Mucosa of stomach (tissue), 1 donor: ENCODE results near the gene LMO2.
"Not testable (repeated sequence)": the region's sequence is repeated elsewhere in the genome, so short reads cannot be mapped to it uniquely, and the experiment has no call there.

ENCODE experiments used
- H3K27me3 ChIP-seq: one replicate; pipeline ENCODE4 v1.7.0; 2013; ENCODE audit warnings: mild to moderate bottlenecking, low read length; ENCODE audit not compliant: control insufficient read depth, insufficient read depth
- H3K36me3 ChIP-seq: one replicate; pipeline ENCODE4 v1.7.0; 2013; ENCODE audit warnings: low read length; ENCODE audit not compliant: control insufficient read depth, insufficient read depth
- H3K4me1 ChIP-seq: one replicate; pipeline ENCODE4 v1.7.0; 2013; ENCODE audit warnings: mild to moderate bottlenecking, low read length; ENCODE audit not compliant: control insufficient read depth, insufficient read depth
- H3K4me3 ChIP-seq: one replicate; pipeline ENCODE4 v1.7.0; 2013; ENCODE audit warnings: low read length
- H3K9ac ChIP-seq: one replicate; pipeline ENCODE4 v1.7.0; 2013; ENCODE audit warnings: mild to moderate bottlenecking, low read length, moderate library complexity
- H3K9me3 ChIP-seq: one replicate; pipeline ENCODE4 v1.7.0; 2013; ENCODE audit warnings: mild to moderate bottlenecking, low read length, moderate library complexity; ENCODE audit not compliant: control insufficient read depth
- donor health status: Pancreatic carcinoma.

The LMO2 gene

DNA sequence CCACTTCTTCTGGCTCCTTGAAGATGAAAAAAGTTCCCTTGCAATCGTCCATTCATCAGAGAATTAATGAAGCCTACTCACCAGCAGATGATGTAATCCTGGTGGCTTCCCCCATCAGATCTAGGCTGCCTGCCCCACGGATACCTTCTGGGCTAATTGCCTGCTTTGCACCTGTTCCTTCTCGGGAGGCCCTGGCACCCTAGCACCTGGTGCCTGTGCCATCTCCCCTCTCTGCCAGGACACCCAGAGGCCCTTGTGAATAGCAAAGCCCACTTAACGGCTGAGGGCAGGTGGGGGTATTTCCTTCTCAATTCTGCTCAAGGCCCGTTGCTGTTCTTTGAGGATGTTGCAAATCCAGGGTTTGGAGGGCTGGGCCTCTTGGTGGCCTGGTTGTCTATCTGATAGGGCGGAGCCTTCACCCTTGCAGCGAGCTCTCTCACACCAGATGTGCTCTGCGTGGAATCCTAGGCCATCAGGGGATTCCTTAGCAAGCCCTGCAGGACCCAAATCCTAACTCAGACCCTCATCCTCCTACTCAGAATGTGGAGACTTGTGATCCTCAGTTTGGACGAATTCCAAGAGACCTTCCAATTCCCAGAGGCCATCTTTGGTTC, at the start of gene LMO2:
Gene LMO2, minus strand, starts transcription at position 363 of the 614 bp plus-strand sequence. CDS start 22,360 bp downstream, outside the sequence.
- Histone ChIP-seq H3K36me3 (no peaks in the 10 kb centered on the region), H3K4me3 (no peak within 1 kb of the TSS), H3K4me1 (no peaks in the 10 kb centered on the region), H3K27me3 (no peaks in the 10 kb centered on the region), H3K9ac (no peak within 1 kb of the TSS), H3K9me3 (no peaks in the 10 kb centered on the region)

DNA sequence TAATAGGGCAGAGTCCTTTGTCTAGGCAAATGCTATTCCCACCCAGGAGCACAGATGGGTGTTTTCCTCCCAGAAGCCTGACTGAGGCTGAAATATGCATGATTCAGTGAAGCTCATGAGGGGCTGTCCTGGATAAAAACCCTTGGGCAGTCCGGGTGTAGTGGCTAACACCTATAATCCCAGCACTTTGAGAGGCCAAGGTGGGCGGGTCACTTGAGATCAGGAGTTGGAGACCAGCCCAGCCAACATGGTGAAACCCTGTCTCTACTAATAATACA, 48.6 kb upstream of the LMO2 start:
- Histone ChIP-seq H3K27me3 (no peaks in the 10 kb centered on the region), H3K4me3 (no peak overlapping the region), H3K9me3 (no peaks in the 10 kb centered on the region), H3K4me1 (no peaks in the 10 kb centered on the region), H3K36me3 (no peaks in the 10 kb centered on the region), H3K9ac (no peak overlapping the region)

DNA sequence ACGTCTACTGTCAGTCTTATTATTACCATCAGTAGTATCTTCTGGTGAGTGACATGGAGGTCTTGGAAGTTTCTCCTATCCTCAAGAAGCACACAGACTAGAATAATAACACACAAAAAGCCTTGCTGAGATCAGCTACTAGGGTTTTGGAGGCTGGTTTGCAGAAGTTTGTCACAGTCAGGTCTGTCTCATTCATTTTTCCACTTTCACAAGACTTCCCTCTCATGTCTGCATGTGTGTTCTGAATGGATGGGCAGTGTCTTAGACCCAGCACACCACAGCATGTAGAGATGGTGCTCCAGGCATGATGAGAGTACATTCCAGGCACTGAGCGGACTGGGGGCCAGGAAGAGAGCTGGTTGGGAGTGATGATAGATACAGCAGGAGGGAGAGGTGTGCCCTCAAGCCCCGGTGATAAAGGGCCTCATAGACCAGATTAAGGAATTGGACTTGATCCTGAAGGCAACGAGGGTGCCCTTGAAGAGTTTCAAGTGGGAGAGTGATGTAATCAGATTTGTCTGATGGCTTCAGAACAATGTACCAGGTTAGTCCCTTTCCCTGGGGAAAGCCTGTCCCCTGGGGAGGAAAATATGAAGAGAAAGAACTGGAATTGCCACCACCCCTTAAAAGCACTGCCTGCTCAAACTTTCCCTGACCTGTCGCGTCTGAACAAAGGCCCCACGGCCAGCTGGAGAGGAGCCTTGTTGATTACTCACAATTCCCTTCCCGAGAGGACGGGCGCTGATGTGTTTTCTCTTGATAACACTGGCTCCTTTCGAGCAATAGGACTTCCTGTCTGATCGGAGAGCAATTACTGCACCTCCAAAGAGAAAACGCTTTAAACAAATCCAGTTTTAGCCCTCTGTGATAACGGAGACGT, 45.1 kb upstream of the LMO2 start:
- no peaks in the 10 kb centered on the region for H3K27me3 ChIP-seq
- H3K9ac ChIP-seq: no peak overlapping the region
- H3K4me1 ChIP-seq: no peaks in the 10 kb centered on the region
- no peaks in the 10 kb centered on the region for H3K9me3 ChIP-seq
- no peaks in the 10 kb centered on the region for H3K36me3 ChIP-seq
- H3K4me3 ChIP-seq: no peak overlapping the region

DNA sequence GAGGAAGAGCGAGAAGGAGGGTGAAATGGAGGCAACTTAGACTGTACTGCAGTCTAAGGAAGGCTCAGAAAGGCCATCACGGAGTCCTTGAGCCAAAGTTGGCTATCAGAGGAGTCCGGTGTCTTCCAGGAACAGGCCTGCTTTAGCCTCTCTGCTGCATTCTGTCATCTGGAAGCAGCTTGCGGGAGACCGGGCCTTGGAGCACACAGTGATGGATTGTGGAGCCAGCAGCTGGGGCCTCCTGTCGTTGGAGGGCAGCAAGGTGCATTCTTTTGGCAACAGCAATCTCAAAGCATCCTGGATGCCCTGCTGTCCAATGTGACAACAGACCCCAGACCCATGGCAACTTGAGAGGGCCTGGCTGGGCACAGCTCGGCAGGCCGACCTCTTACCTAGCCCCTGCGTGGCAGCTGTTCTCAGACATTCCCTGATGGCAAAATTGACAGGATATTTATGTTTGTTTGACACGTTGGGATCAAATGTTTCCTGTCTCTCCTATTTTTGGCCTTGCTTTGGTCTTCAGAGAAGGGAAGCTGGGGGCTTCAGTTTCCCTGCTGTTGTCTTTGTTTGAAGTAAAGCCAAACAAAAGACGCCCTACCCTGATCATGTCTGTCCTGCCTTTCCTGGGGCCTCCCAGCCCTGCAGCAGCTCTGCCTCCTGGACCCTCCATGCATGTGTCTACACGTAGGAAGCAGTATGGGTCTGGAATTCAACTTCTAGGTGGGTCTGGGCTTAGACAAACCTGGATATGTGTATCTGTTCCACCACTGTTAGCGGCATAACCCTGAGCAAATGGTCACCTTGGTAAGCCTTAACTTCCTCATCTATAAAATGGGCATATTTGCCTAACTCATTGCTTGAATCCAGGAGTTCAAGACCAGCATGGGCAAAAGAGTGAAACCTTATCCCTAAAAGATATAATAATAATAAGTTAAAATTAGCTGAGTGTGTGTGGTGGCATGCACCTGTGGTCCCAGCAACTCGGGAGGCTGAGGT, 43.9 kb upstream of the LMO2 start:
- no peaks in the 10 kb centered on the region for H3K9me3 ChIP-seq
- H3K27me3 ChIP-seq: no peaks in the 10 kb centered on the region
- H3K4me3 ChIP-seq: no peak overlapping the region
- H3K9ac ChIP-seq: no peak overlapping the region
- no peaks in the 10 kb centered on the region for H3K4me1 ChIP-seq
- H3K36me3 ChIP-seq: no peaks in the 10 kb centered on the region

DNA sequence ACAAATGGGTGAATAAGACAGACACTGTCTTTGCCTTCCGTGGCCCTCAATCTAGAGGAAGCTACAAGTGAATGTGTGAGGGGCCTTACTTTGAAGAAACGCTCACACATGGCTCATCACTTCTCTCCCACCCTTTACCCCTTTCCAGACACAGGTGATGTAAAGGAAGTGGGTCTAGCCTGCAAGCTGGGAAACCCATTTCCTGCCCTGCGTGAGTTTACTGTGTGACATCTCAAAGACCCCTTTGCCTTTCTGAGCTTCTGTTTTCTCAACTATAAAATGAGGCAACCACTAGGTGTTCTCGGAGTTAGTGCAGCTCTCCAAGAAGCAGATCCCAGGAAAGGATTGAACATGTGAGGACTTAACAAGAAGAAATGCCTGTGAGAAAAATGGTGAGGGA, 43.1 kb upstream of the LMO2 start:
- no peaks in the 10 kb centered on the region for H3K4me1 ChIP-seq
- H3K27me3 ChIP-seq: no peaks in the 10 kb centered on the region
- H3K4me3 ChIP-seq: no peak overlapping the region
- H3K36me3 ChIP-seq: no peaks in the 10 kb centered on the region
- no peak overlapping the region for H3K9ac ChIP-seq
- no peaks in the 10 kb centered on the region for H3K9me3 ChIP-seq

DNA sequence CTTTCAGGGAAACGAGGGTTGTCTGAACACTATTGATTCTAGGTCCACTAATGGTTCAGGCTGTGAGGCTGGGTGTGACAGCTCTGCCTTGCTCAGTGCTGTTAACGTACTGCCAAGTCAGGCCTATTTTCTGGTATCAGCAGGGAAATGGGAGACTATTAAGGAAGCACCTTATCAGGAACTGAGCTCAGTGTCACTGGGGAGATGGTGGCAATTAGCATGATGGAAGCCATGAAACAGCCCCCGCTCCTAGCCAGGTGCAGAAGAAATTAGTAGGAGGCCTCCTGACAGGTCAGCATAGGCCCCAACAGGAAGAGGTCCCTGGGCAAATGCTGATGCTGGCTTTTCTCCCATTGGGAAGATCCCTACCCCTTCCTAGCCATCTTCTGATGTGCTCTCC, 42.6 kb upstream of the LMO2 start:
- H3K4me1 ChIP-seq: no peaks in the 10 kb centered on the region

DNA sequence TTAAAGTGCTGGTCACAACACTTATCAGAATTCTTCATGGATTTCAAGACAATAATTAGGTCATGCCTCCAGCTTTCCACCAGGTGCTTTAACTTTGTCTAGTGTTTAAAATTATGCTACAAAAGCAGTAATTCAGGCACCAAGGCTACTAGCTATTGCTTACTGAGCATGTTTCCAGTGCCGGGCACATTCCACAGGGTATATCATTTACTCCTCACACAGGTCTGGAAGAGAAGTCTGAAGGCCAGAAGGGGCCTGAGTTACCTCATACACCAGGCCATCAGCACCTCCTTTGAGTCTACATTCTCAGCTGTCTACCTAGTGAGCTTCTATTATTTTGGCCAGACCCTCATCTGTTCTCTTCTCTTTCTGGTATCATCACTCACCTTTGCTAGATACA, 41.7 kb upstream of the LMO2 start:
- Histone ChIP-seq H3K9me3 (no peaks in the 10 kb centered on the region), H3K36me3 (no peaks in the 10 kb centered on the region), H3K4me3 (no peak overlapping the region), H3K4me1 (no peaks in the 10 kb centered on the region), H3K9ac (no peak overlapping the region), H3K27me3 (no peaks in the 10 kb centered on the region)

More for the DNA sequence above, 42.6 kb upstream of the LMO2 start:
- no peaks in the 10 kb centered on the region for H3K9me3 ChIP-seq
- no peak overlapping the region for H3K4me3 ChIP-seq
- H3K36me3 ChIP-seq: no peaks in the 10 kb centered on the region
- H3K9ac ChIP-seq: no peak overlapping the region
- no peaks in the 10 kb centered on the region for H3K27me3 ChIP-seq

DNA sequence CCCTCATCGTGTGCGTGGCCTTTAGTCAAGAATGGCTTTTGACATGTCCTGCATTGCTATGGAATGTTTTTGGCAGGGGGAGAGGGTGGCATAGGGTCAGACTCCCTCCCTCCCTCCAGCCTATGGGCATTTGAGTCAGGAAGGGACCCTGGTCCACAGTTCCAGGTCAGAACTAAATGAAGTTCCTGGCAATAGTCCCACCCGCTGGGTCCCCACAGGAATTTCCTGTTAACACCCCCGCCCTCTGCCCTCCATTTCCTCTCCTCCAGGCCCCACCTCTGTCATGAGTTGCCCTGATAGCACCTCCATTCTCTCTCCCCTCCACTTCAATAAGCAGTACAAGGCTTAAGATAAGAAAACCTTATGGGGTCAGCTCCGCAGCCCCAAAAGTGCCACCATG, 40.8 kb upstream of the LMO2 start:
- no peak overlapping the region for H3K4me3 ChIP-seq
- H3K36me3 ChIP-seq: no peaks in the 10 kb centered on the region
- no peaks in the 10 kb centered on the region for H3K27me3 ChIP-seq
- H3K9ac ChIP-seq: no peak overlapping the region
- no peaks in the 10 kb centered on the region for H3K4me1 ChIP-seq
- no peaks in the 10 kb centered on the region for H3K9me3 ChIP-seq

DNA sequence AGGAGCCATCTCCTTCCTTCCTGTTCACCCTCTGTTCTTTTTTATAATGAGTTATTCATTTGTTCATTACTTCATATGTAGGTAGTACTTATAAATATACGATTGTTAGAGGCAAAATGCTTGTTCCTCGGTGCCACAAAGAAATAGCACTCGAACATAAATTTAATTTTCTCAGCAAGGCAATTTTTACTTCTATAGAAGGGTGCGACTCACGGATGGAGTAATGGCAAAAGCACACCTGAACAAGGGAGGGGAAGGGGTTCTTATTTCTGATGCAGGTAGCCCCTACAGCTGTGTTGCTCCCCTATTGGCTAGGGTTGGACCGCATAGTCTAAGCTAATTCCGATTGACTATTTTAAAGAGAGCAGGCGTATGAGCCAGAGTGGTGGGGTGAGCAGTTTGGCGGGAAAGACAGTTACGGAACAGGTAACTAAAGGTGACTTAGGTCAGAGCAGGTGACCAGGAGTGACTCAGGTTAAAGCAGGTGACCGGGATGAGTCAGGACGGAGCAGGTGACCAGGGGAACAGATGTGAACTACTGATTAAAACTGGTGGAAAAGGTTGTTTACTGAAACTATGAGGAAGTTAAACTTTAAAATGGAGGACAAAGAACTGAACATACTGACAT, 40.0 kb upstream of the LMO2 start:
- not testable (repeated sequence) for H3K27me3 ChIP-seq, H3K4me3 ChIP-seq, H3K9me3 ChIP-seq, H3K4me1 ChIP-seq, H3K9ac ChIP-seq, H3K36me3 ChIP-seq

DNA sequence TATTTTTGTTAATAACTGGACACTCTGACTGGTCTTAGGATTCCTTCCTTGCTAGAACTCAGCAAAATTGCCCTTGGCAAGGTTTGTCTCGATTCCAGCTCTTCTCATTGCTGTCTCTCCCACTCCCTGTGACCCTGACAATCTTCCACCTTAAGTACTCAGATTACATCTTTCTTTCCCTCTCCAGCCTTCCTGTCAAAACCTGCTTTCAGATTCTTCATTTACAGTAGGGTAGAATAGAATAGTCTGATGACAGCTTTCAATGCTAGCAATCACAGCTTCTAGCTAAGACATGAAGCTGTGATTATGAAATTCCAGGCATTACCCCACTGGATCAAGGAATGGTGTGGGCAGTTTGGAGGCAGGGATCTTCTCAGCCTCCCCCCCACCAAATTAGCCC, 39.2 kb upstream of the LMO2 start:
- Histone ChIP-seq H3K27me3 (no peaks in the 10 kb centered on the region), H3K4me1 (no peaks in the 10 kb centered on the region), H3K36me3 (no peaks in the 10 kb centered on the region), H3K4me3 (no peak overlapping the region), H3K9ac (no peak overlapping the region), H3K9me3 (no peaks in the 10 kb centered on the region)

DNA sequence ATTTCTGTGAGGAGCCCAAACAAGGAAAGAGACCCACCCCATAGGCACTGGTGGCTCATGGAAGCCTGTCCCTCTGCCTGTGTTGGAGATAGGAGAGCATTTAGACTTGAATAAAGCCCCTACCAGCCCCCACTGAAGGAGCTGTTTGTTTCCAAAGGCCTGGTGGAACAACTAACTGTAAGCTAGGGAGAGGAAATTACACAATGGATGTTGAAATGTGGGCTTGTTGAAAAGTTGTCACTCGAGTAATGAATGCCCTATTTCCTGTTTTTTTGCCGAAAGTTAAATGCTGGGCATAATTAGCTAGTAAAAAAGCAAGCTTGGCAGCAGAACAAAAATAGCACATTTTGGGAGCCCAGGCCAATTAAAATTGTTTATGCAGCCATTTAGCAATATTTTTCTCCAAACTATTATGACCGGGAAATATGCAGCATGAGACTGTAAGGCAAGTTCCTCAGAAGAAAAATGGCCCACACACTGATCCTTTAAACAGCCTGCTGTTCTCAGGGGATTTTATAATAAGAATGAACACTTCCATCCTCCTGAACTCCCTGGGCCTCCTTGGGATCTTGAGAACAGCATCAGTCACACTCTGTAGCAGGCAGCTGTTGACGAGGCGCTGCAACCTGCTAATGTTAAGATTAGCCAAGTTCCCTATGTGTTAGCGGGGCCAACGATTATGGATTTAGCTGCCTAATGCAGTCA, 38.6 kb upstream of the LMO2 start:
- H3K4me1 ChIP-seq: no peaks in the 10 kb centered on the region
- H3K27me3 ChIP-seq: no peaks in the 10 kb centered on the region
- H3K9me3 ChIP-seq: no peaks in the 10 kb centered on the region
- no peaks in the 10 kb centered on the region for H3K36me3 ChIP-seq
- peak overlapping the region; percentile 40 for H3K9ac ChIP-seq
- H3K4me3 ChIP-seq: no peak overlapping the region
